H1 (cell line): ENCODE data around the gene RIPK4. TPM values are rescaled to one million over a fixed set of nuclear protein-coding genes. Genes with fewer than 3 reads are reported as not detected.

Experiments
- TAF7 ChIP-seq: optimal IDR thresholded peaks from 2 replicates; pipeline ENCODE3; 2011; ENCODE audit warnings: low read depth, mild to moderate bottlenecking, inconsistent platforms, low read length, moderate library complexity, borderline replicate concordance
- polyA plus RNA-seq, 7 experiments: library from polyadenylated mRNA; depleted of rRNA in 3 of 7; stranded (reverse) in 5 of 7; unstranded in 2 of 7; fragments of >200 nt in 5 of 7; fragments of 200-250 nt in 2 of 7; gene quantifications; 1 replicate in 5 of 7; 2 replicates in 1 of 7; 4 replicates in 1 of 7; pipeline versions ENCODE4 v1.2.1 to v1.2.3, GENCODE V29; 2011 to 2013; ENCODE audit warnings: missing spikeins in 2 of 7, mixed read lengths in 2 of 7
- total RNA-seq: library from RNA; stranded (reverse); fragmentation: NEBNext Ultra II Directional; extraction: Animal tissue kit (Norgen Biotek cat#: 25700); gene quantifications from 2 replicates; pipeline ENCODE4 v1.2.1, GENCODE V29; 2021
- TF ChIP-seq, protein P1 (sequence below): fragments of 300-600 bp; sonication (generic); IDR thresholded peaks from 2 replicates; pipeline ENCODE4 v1.7.1; 2012; ENCODE audit warnings: low read length, moderate library complexity, mild to moderate bottlenecking, inconsistent platforms; ENCODE audit not compliant: insufficient replicate concordance

RIPK4 gene
- total and polyA plus RNA-seq, 2 of the 8 experiments (the other 6 are each of a cell fraction or from before 2014, with no cell fraction given): 2.7 to 5.6 TPM

DNA sequence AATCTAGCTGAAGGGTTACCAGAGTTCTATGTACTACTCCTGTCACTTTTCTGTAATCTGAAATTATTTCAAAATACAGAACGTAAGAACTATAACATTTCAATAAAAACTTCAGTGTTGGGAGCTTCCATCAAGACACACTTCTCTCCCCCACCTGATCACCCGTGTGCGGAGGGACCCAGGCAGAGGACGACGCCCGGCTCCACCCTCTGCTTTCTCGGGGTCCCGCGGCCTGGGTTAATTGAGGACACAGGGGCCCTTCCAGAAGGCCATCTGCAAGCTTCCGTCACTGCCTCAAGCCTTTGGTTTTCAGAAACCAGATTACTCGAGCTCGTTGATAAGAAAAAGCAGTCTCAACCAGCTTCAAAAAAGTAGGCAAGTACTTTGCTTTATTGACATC is 27.8 kb downstream of the RIPK4 start (continued):
- TF ChIP-seq, protein P1, sequence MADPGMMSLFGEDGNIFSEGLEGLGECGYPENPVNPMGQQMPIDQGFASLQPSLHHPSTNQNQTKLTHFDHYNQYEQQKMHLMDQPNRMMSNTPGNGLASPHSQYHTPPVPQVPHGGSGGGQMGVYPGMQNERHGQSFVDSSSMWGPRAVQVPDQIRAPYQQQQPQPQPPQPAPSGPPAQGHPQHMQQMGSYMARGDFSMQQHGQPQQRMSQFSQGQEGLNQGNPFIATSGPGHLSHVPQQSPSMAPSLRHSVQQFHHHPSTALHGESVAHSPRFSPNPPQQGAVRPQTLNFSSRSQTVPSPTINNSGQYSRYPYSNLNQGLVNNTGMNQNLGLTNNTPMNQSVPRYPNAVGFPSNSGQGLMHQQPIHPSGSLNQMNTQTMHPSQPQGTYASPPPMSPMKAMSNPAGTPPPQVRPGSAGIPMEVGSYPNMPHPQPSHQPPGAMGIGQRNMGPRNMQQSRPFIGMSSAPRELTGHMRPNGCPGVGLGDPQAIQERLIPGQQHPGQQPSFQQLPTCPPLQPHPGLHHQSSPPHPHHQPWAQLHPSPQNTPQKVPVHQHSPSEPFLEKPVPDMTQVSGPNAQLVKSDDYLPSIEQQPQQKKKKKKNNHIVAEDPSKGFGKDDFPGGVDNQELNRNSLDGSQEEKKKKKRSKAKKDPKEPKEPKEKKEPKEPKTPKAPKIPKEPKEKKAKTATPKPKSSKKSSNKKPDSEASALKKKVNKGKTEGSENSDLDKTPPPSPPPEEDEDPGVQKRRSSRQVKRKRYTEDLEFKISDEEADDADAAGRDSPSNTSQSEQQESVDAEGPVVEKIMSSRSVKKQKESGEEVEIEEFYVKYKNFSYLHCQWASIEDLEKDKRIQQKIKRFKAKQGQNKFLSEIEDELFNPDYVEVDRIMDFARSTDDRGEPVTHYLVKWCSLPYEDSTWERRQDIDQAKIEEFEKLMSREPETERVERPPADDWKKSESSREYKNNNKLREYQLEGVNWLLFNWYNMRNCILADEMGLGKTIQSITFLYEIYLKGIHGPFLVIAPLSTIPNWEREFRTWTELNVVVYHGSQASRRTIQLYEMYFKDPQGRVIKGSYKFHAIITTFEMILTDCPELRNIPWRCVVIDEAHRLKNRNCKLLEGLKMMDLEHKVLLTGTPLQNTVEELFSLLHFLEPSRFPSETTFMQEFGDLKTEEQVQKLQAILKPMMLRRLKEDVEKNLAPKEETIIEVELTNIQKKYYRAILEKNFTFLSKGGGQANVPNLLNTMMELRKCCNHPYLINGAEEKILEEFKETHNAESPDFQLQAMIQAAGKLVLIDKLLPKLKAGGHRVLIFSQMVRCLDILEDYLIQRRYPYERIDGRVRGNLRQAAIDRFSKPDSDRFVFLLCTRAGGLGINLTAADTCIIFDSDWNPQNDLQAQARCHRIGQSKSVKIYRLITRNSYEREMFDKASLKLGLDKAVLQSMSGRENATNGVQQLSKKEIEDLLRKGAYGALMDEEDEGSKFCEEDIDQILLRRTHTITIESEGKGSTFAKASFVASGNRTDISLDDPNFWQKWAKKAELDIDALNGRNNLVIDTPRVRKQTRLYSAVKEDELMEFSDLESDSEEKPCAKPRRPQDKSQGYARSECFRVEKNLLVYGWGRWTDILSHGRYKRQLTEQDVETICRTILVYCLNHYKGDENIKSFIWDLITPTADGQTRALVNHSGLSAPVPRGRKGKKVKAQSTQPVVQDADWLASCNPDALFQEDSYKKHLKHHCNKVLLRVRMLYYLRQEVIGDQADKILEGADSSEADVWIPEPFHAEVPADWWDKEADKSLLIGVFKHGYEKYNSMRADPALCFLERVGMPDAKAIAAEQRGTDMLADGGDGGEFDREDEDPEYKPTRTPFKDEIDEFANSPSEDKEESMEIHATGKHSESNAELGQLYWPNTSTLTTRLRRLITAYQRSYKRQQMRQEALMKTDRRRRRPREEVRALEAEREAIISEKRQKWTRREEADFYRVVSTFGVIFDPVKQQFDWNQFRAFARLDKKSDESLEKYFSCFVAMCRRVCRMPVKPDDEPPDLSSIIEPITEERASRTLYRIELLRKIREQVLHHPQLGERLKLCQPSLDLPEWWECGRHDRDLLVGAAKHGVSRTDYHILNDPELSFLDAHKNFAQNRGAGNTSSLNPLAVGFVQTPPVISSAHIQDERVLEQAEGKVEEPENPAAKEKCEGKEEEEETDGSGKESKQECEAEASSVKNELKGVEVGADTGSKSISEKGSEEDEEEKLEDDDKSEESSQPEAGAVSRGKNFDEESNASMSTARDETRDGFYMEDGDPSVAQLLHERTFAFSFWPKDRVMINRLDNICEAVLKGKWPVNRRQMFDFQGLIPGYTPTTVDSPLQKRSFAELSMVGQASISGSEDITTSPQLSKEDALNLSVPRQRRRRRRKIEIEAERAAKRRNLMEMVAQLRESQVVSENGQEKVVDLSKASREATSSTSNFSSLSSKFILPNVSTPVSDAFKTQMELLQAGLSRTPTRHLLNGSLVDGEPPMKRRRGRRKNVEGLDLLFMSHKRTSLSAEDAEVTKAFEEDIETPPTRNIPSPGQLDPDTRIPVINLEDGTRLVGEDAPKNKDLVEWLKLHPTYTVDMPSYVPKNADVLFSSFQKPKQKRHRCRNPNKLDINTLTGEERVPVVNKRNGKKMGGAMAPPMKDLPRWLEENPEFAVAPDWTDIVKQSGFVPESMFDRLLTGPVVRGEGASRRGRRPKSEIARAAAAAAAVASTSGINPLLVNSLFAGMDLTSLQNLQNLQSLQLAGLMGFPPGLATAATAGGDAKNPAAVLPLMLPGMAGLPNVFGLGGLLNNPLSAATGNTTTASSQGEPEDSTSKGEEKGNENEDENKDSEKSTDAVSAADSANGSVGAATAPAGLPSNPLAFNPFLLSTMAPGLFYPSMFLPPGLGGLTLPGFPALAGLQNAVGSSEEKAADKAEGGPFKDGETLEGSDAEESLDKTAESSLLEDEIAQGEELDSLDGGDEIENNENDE: no peak
- TF ChIP-seq TAF7: no peak
